GM06990 (cell line): ENCODE results near the gene NDUFS5.
"Not testable (repeated sequence)": the region's sequence is repeated elsewhere in the genome, so short reads cannot be mapped to it uniquely, and the experiment has no call there.

Experiments used
- DNase-seq: peaks from one replicate; pipeline ENCODE4 v3.0.0-alpha.2; 2011; ENCODE audit not compliant: insufficient read length; ENCODE audit errors: extremely low read depth
- H3K27me3 ChIP-seq: replicated peaks from 2 replicates; pipeline ENCODE4 v1.6.0; 2011; ENCODE audit warnings: low read length; ENCODE audit not compliant: control insufficient read depth, insufficient read depth
- H3K36me3 ChIP-seq: 2 replicates; pipeline ENCODE4 v1.5.1; 2011; ENCODE audit warnings: low read length; ENCODE audit not compliant: control insufficient read depth, insufficient read depth
- H3K4me3 ChIP-seq: replicated peaks from 2 replicates; pipeline ENCODE4 v1.5.1; 2011; ENCODE audit warnings: low read depth, mild to moderate bottlenecking, control low read depth, low read length
- TF ChIP-seq, protein P1 (sequence below): IDR thresholded peaks from 2 replicates; pipeline ENCODE4 v1.5.1; 2011; ENCODE audit warnings: low read length, control low read depth, mild to moderate bottlenecking, inconsistent platforms; ENCODE audit not compliant: insufficient read depth, poor library complexity, severe bottlenecking

NDUFS5 gene

GRCh38 chr1:39063775-39064174 is 37.6 kb downstream of the NDUFS5 start:
- no peaks in the 10 kb centered on the region for H3K36me3 ChIP-seq
- H3K4me3 ChIP-seq, result no peak overlapping the region
- TF ChIP-seq, protein P1, sequence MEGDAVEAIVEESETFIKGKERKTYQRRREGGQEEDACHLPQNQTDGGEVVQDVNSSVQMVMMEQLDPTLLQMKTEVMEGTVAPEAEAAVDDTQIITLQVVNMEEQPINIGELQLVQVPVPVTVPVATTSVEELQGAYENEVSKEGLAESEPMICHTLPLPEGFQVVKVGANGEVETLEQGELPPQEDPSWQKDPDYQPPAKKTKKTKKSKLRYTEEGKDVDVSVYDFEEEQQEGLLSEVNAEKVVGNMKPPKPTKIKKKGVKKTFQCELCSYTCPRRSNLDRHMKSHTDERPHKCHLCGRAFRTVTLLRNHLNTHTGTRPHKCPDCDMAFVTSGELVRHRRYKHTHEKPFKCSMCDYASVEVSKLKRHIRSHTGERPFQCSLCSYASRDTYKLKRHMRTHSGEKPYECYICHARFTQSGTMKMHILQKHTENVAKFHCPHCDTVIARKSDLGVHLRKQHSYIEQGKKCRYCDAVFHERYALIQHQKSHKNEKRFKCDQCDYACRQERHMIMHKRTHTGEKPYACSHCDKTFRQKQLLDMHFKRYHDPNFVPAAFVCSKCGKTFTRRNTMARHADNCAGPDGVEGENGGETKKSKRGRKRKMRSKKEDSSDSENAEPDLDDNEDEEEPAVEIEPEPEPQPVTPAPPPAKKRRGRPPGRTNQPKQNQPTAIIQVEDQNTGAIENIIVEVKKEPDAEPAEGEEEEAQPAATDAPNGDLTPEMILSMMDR, result no peak
- no peak for DNase-seq
- no peaks in the 10 kb centered on the region for H3K27me3 ChIP-seq

DNA sequence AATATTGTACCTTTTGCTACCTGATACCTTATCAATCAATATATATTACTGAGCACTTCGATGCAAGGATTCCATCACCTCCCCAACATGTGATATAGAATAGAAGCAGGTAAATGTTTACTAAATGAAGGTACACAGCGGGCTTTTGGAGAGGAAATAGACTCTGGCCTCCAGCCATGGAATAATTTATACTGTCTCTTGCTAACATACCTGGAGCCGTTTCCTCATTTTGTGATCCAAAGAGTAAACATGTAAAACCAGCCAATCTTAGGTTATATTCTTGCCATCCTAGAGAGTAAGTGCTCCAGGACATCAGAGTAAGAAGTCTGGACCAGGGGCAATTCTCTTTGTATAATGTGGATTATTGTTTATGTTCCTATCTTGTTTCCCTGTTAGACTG is 39.4 kb downstream of the NDUFS5 start:
- TF ChIP-seq, protein P1, result no peak
- H3K36me3 ChIP-seq, result no peaks in the 10 kb centered on the region
- H3K4me3 ChIP-seq, result no peak overlapping the region
- DNase-seq, result no peak
- H3K27me3 ChIP-seq, result no peaks in the 10 kb centered on the region

DNA sequence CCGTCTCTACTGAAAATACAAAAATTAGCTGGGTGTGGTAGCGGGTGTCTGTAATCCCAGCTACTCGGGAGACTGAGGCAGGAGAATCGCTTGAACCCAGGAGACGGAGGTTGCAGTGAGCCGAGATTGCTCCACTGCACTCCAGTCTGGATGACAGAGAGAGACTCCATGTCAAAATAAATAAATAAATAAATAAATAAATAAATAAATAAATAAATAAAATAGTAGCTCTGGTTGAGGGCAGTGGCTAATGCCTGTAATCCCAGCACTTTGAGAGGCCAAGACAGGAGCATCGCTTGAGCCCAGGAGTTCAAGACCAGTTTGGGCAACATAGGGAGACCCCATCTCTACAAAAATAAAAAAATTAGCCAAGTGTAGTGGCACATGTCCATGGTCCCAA is 42.1 kb downstream of the NDUFS5 start:
- H3K4me3 ChIP-seq, H3K27me3 ChIP-seq, DNase-seq, H3K36me3 ChIP-seq: not testable (repeated sequence)

GRCh38 chr1:39071557-39071956 is 45.4 kb downstream of the NDUFS5 start:
- H3K36me3 ChIP-seq, H3K4me3 ChIP-seq, H3K27me3 ChIP-seq, DNase-seq: not testable (repeated sequence)

- Histone ChIP-seq H3K27me3 (no peaks in the 10 kb centered on the region), H3K36me3 (no peaks in the 10 kb centered on the region), H3K4me3 (no peak overlapping the region)
- TF ChIP-seq, protein P1, result no peak
- DNase-seq, result no peak
Measured at GRCh38 chr1:39076127-39076798, 50.1 kb downstream of the NDUFS5 start.

GRCh38 chr1:39076799-39077148 is 50.6 kb downstream of the NDUFS5 start:
- no peak for DNase-seq
- H3K36me3 ChIP-seq, result no peaks in the 10 kb centered on the region
- TF ChIP-seq, protein P1, result no peak
- no peak overlapping the region for H3K4me3 ChIP-seq
- H3K27me3 ChIP-seq, result no peaks in the 10 kb centered on the region

DNA sequence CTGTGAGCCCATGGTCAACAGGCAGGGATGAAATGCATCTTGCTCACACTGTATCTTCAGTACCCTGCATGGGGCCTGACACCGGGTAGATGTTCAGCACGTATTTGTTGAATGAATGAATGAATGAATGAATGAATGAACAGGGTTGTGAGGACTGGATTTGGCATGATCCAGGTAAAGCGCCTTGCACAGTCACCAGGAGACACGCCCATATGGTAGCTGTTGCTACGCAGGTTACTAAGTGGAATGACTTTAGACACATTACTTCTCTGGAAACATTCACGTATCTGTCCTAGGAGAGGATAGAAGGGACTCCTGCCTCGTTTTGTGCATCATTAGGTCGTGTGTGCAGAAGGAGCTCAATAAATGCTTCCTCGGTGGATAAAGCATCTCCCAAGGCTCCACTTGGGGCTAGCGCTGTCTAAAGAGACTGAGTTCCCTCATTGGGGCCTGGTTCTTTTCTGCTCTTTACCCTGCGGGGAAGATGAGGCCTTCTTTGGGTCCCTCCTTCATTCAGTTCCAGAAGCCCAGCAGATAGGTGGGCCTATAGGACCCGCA is 54.2 kb downstream of the NDUFS5 start:
- H3K36me3 ChIP-seq, result no peaks in the 10 kb centered on the region
- no peak overlapping the region for H3K4me3 ChIP-seq
- TF ChIP-seq, protein P1, result no peak
- DNase-seq, result no peak
- H3K27me3 ChIP-seq, result peaks cover 3% of the 10 kb centered on the region
